Measurements from ENCODE around the gene ASB16. TPM values are rescaled to one million over a fixed set of nuclear protein-coding genes. Genes with fewer than 3 reads are reported as not detected.

The ASB16 gene
- total and polyA plus RNA-seq, 10 of the 15 experiments (the other 5 are each of a cell fraction or from before 2014, with no cell fraction given), result 0.07 to 1.1 (median 0.44) TPM; not detected in 5

- peak; percentile 98 for TF ChIP-seq E2F8 (IDR thresholded peaks at IDR 0.05; ENCODE audit: low read depth, partially characterized antibody)
- TF ChIP-seq SIX5 (IDR thresholded peaks at IDR 0.05; ENCODE audit: low read depth, low read length, severe bottlenecking), result peak; percentile 39
- TF ChIP-seq PML (IDR thresholded peaks at IDR 0.05; ENCODE audit: low read length), result 0 out of 2 replicates have a peak, but pooled peaks have one; percentile 1
- TF ChIP-seq E2F4 (IDR thresholded peaks at IDR 0.05; ENCODE audit: low read depth, low read length), result peak; percentile 80
- no peak for TF ChIP-seq EED (IDR thresholded peaks at IDR 0.05; ENCODE audit: low read depth)
- TF ChIP-seq POLR2AphosphoS2 (IDR thresholded peaks at IDR 0.05; ENCODE audit: low read depth, low read length), result peak; percentile 84
- peak; percentile 86 for TF ChIP-seq SP1 (IDR thresholded peaks at IDR 0.05; ENCODE audit: low read depth, low read length)
- 0 out of 2 replicates have a peak, but pooled peaks have one; percentile 46 for TF ChIP-seq JUND (IDR thresholded peaks at IDR 0.05; ENCODE audit: low read depth, low read length)
- 0 out of 2 replicates have a peak, but pooled peaks have one; percentile 17 for TF ChIP-seq TCF3 (IDR thresholded peaks at IDR 0.05; ENCODE audit: borderline replicate concordance, insufficient read depth, low read depth, low read length)
- no peak for TF ChIP-seq NFYA (IDR thresholded peaks at IDR 0.05; ENCODE audit: borderline replicate concordance, low read depth, low read length)
- TF ChIP-seq ZBTB40 (IDR thresholded peaks at IDR 0.05; ENCODE audit: borderline replicate concordance), result peak; percentile 98
- TF ChIP-seq NBN (IDR thresholded peaks at IDR 0.05), result 0 out of 2 replicates have a peak, but pooled peaks have one; percentile 85
- no peak for TF ChIP-seq RELB (IDR thresholded peaks at IDR 0.05; ENCODE audit: low read depth)
- TF ChIP-seq PKNOX1 (IDR thresholded peaks at IDR 0.05), result peak; percentile 76
- TF ChIP-seq YY1 (IDR thresholded peaks at IDR 0.05; ENCODE audit: low read depth, low read length), result peak; percentile 34
- peak; percentile 20 to 46; a peak in 3 of 4 replicates for TF ChIP-seq IKZF2 (IDR thresholded peaks at IDR 0.05)
- TF ChIP-seq CBFB (IDR thresholded peaks at IDR 0.05; ENCODE audit: low read depth), result peak; percentile 66; the same call in 1 of the 2 replicates
- peak; percentile 66; the same call in 1 of the 2 replicates for TF ChIP-seq CHD2 (IDR thresholded peaks at IDR 0.05; ENCODE audit: borderline replicate concordance, low read depth, low read length)
Measured at GRCh38 chr17:44186307-44187130, 16.0 kb downstream of the ASB16 start, which contains the start of gene TMUB2 (continued).
